SK-N-SH treated with all-trans-retinoic acid at 6 μM for 48 hours (cell line): ENCODE measurements around the gene ASPRV1.

ENCODE experiments used
- ATAC-seq: fragments of 200-7000 bp; cut with Tn5 transposase; 3 replicates; pipeline ENCODE4 v1.9.1; 2020; ENCODE audit warnings: mild to moderate bottlenecking, moderate library complexity
- BACH2 ChIP-seq: fragments of 250-450 bp; sonication (Bioruptor Pico); IDR thresholded peaks from 2 replicates; pipeline ENCODE4 v1.9.0; 2021; ENCODE audit warnings: mild to moderate bottlenecking, borderline replicate concordance
- CSDC2 ChIP-seq: fragments of 250-450 bp; sonication (Bioruptor Pico); IDR thresholded peaks from 2 replicates; pipeline ENCODE4 v1.5.0; 2020; ENCODE audit warnings: mild to moderate bottlenecking, moderate library complexity
- ESRRG ChIP-seq: fragments of 250-450 bp; sonication (Bioruptor Pico); IDR thresholded peaks from 2 replicates; pipeline ENCODE4 v1.6.1; 2021; ENCODE audit warnings: mild to moderate bottlenecking
- GLIS3 ChIP-seq: fragments of 250-450 bp; sonication (Bioruptor Pico); IDR thresholded peaks from 2 replicates; pipeline ENCODE4 v1.5.0; 2020; ENCODE audit warnings: mild to moderate bottlenecking, moderate library complexity
- ISL1 ChIP-seq: fragments of 250-450 bp; sonication (Bioruptor Pico); IDR thresholded peaks from 2 replicates; pipeline ENCODE4 v2.1.2; 2022; ENCODE audit warnings: mild to moderate bottlenecking, moderate library complexity
- OSR1 ChIP-seq: fragments of 250-450 bp; sonication (Bioruptor Pico); IDR thresholded peaks from 2 replicates; pipeline ENCODE4 v1.8.0; 2022; ENCODE audit warnings: moderate library complexity, mild to moderate bottlenecking, inconsistent platforms
- RARB ChIP-seq: fragments of 250-450 bp; sonication (Bioruptor Pico); IDR thresholded peaks from 2 replicates; pipeline ENCODE4 v1.8.0; 2021; ENCODE audit warnings: mild to moderate bottlenecking, moderate library complexity
- SNAI2 ChIP-seq: fragments of 250-450 bp; sonication (Bioruptor Pico); IDR thresholded peaks from 2 replicates; pipeline ENCODE4 v1.5.0; 2020; ENCODE audit warnings: mild to moderate bottlenecking, moderate library complexity
- TCF4 ChIP-seq: fragments of 250-450 bp; sonication (Bioruptor Pico); IDR thresholded peaks from 2 replicates; pipeline ENCODE4 v1.8.0; 2021; ENCODE audit warnings: mild to moderate bottlenecking, moderate library complexity, borderline replicate concordance
- ZC3H10 ChIP-seq: fragments of 250-450 bp; sonication (Bioruptor Pico); IDR thresholded peaks from 2 replicates; pipeline ENCODE4 v1.5.1; 2021; ENCODE audit warnings: mild to moderate bottlenecking, moderate library complexity
- ZFP3 ChIP-seq: fragments of 250-450 bp; sonication (Bioruptor Pico); IDR thresholded peaks from 2 replicates; pipeline ENCODE4 v1.5.0; 2020; ENCODE audit warnings: mild to moderate bottlenecking, moderate library complexity
- ZFP30 ChIP-seq: fragments of 450-650 bp; formaldehyde crosslinking; IDR thresholded peaks from 2 replicates; pipeline ENCODE4 v1.5.0; 2022; ENCODE audit warnings: mild to moderate bottlenecking, moderate library complexity
- ZNF565 ChIP-seq: fragments of 450-650 bp; formaldehyde crosslinking; conservative IDR thresholded peaks from 2 replicates; pipeline ENCODE4 v1.5.0; 2020; ENCODE audit warnings: low read depth, mild to moderate bottlenecking, moderate library complexity
- ZNF70 ChIP-seq: fragments of 450-650 bp; formaldehyde crosslinking; IDR thresholded peaks from 2 replicates; pipeline ENCODE4 v1.5.0; 2020; ENCODE audit warnings: mild to moderate bottlenecking, moderate library complexity
- ZNF8 ChIP-seq: fragments of 450-650 bp; formaldehyde crosslinking; IDR thresholded peaks from 2 replicates; pipeline ENCODE4 v1.5.0; 2020; ENCODE audit warnings: mild to moderate bottlenecking, moderate library complexity
- TF ChIP-seq, protein P1 (sequence below): fragments of 250-450 bp; sonication (Bioruptor Pico); IDR thresholded peaks from 2 replicates; pipeline ENCODE4 v1.5.0; 2020; ENCODE audit warnings: mild to moderate bottlenecking, moderate library complexity
- TF ChIP-seq, protein P2 (sequence below): fragments of 250-450 bp; sonication (Bioruptor Pico); IDR thresholded peaks from 2 replicates; pipeline ENCODE4 v1.8.0; 2021; ENCODE audit warnings: low read depth, mild to moderate bottlenecking, moderate library complexity, borderline replicate concordance
- TF ChIP-seq, protein P3 (sequence below): fragments of 250-450 bp; sonication (Bioruptor Pico); IDR thresholded peaks from 2 replicates; pipeline ENCODE4 v1.5.1; 2021; ENCODE audit warnings: mild to moderate bottlenecking, moderate library complexity

Gene ASPRV1

DNA sequence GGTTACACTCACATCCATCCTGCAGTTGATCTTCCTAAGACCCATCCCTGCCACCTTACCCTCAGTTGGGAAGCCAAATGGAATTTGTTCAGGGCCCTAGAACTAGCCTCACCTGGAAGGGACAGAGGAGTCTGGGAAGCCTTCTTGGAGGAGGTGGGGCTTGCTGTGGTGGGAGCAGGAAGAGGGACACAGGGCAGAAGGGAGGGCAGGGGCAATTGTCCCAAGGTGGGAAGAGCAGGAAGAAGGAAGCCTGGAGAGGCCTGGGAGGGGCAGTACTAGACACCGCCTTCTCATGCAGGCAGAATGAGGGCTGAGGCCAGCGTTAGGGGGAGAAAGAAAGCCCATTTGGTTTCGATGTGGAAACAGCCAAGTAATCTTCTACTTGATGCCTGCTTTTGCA is 34.1 kb upstream of the ASPRV1 start:
- ATAC-seq: no peak
- TF ChIP-seq ZC3H10 (CRISPR knock-in tag) (no peak), ZNF8 (CRISPR knock-in tag) (no peak), ZNF565 (CRISPR knock-in tag) (no peak), SNAI2 (CRISPR knock-in tag) (no peak), CSDC2 (CRISPR knock-in tag) (no peak), ZFP3 (no peak), ISL1 (CRISPR knock-in tag) (no peak), GLIS3 (CRISPR knock-in tag) (no peak), RARB (CRISPR knock-in tag) (no peak), ZNF70 (no peak)
- TF ChIP-seq, protein P1, sequence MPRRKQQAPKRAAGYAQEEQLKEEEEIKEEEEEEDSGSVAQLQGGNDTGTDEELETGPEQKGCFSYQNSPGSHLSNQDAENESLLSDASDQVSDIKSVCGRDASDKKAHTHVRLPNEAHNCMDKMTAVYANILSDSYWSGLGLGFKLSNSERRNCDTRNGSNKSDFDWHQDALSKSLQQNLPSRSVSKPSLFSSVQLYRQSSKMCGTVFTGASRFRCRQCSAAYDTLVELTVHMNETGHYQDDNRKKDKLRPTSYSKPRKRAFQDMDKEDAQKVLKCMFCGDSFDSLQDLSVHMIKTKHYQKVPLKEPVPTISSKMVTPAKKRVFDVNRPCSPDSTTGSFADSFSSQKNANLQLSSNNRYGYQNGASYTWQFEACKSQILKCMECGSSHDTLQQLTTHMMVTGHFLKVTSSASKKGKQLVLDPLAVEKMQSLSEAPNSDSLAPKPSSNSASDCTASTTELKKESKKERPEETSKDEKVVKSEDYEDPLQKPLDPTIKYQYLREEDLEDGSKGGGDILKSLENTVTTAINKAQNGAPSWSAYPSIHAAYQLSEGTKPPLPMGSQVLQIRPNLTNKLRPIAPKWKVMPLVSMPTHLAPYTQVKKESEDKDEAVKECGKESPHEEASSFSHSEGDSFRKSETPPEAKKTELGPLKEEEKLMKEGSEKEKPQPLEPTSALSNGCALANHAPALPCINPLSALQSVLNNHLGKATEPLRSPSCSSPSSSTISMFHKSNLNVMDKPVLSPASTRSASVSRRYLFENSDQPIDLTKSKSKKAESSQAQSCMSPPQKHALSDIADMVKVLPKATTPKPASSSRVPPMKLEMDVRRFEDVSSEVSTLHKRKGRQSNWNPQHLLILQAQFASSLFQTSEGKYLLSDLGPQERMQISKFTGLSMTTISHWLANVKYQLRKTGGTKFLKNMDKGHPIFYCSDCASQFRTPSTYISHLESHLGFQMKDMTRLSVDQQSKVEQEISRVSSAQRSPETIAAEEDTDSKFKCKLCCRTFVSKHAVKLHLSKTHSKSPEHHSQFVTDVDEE (CRISPR knock-in tag): no peak

DNA sequence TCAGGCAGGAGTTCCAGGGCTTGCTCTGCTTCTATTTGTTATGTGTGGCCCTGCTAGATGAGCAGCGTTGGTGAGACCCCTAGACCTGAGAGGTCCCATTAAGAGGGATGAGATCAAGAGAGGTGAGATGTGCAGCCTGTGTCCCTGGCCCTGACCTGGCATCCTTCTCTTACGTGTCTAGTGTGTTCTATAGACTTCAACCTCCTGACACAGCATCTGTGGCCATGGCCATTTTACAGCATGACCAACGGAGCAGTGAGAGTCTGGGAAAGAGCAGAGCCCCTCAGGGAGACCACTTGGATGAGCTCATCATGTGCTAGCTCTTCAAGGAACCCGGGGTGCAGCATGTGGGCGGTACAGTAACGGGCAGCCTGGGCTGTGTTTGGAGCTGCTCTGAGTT is 32.7 kb upstream of the ASPRV1 start:
- TF ChIP-seq GLIS3 (CRISPR knock-in tag) (no peak), CSDC2 (CRISPR knock-in tag) (no peak), ISL1 (CRISPR knock-in tag) (no peak), ZNF8 (CRISPR knock-in tag) (no peak), ZFP30 (CRISPR knock-in tag) (no peak)
- TF ChIP-seq, protein P1 (CRISPR knock-in tag): no peak
- no peak for ATAC-seq

DNA sequence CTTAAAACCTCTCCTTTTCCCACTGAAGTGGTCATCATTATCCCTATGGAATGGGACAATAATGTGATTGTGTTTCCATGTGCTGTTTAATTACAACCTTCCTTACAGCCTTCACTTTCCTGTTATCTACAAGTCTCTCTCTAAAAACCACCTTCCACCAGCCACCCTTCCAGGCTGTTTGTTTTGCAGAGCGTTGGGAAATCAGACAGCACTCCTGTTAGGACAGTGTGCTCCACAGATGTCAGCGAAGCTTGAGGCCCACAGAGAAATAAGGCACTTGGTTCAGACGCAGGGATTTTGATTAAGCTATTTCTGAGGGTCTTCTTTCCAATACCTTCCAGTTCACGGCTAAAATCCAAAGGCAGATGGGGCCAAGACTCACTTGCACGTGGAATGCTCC is 32.3 kb upstream of the ASPRV1 start:
- TF ChIP-seq, protein P2, sequence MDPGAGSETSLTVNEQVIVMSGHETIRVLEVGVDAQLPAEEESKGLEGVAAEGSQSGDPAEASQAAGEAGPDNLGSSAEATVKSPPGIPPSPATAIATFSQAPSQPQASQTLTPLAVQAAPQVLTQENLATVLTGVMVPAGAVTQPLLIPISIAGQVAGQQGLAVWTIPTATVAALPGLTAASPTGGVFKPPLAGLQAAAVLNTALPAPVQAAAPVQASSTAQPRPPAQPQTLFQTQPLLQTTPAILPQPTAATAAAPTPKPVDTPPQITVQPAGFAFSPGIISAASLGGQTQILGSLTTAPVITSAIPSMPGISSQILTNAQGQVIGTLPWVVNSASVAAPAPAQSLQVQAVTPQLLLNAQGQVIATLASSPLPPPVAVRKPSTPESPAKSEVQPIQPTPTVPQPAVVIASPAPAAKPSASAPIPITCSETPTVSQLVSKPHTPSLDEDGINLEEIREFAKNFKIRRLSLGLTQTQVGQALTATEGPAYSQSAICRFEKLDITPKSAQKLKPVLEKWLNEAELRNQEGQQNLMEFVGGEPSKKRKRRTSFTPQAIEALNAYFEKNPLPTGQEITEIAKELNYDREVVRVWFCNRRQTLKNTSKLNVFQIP (CRISPR knock-in tag): no peak
- TF ChIP-seq TCF4 (CRISPR knock-in tag) (no peak), ZNF70 (no peak), ZNF8 (CRISPR knock-in tag) (no peak), GLIS3 (CRISPR knock-in tag) (no peak), ZNF565 (CRISPR knock-in tag) (no peak), ISL1 (CRISPR knock-in tag) (no peak), ESRRG (CRISPR knock-in tag) (no peak), ZC3H10 (CRISPR knock-in tag) (no peak), SNAI2 (CRISPR knock-in tag) (no peak), ZFP3 (no peak), OSR1 (CRISPR knock-in tag) (no peak), BACH2 (CRISPR knock-in tag) (no peak)
- TF ChIP-seq, protein P1 (CRISPR knock-in tag): no peak
- TF ChIP-seq, protein P3, sequence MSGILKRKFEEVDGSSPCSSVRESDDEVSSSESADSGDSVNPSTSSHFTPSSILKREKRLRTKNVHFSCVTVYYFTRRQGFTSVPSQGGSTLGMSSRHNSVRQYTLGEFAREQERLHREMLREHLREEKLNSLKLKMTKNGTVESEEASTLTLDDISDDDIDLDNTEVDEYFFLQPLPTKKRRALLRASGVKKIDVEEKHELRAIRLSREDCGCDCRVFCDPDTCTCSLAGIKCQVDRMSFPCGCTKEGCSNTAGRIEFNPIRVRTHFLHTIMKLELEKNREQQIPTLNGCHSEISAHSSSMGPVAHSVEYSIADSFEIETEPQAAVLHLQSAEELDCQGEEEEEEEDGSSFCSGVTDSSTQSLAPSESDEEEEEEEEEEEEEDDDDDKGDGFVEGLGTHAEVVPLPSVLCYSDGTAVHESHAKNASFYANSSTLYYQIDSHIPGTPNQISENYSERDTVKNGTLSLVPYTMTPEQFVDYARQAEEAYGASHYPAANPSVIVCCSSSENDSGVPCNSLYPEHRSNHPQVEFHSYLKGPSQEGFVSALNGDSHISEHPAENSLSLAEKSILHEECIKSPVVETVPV: no peak
- ATAC-seq: no peak
